HepG2 (cell line): ENCODE data around the gene SBK3. TPM values are rescaled to one million over a fixed set of nuclear protein-coding genes. Genes with fewer than 3 reads are reported as not detected.

Experiments used
- AKNA ChIP-seq: sonication (generic); formaldehyde crosslinking; IDR thresholded peaks from 2 replicates; pipeline ENCODE4 v1.4.0; 2020; ENCODE audit warnings: missing genetic modification reagents, borderline replicate concordance
- ELF4 ChIP-seq: sonication (generic); formaldehyde crosslinking; IDR thresholded peaks from 2 replicates; pipeline ENCODE4 v1.5.0; 2020; ENCODE audit warnings: missing genetic modification reagents, mild to moderate bottlenecking, moderate library complexity, borderline replicate concordance
- MAZ ChIP-seq, 2 experiments: sonication (generic) in 1 of 2; formaldehyde crosslinking in 1 of 2; IDR thresholded peaks; 2 replicates each; pipeline versions ENCODE4 v1.5.0 to v1.6.1; 2012 to 2020; ENCODE audit warnings: low read depth in 2 of 2, mild to moderate bottlenecking in 2 of 2, borderline replicate concordance in 1 of 2, improper control_type of control experiment in 1 of 2, low read length in 1 of 2, missing genetic modification reagents in 1 of 2, moderate library complexity in 1 of 2
- MXI1 ChIP-seq: IDR thresholded peaks from 3 replicates; pipeline ENCODE4 v1.6.1; 2012; ENCODE audit warnings: low read depth, low read length, inconsistent platforms, borderline replicate concordance
- SP5 ChIP-seq: IDR thresholded peaks from 2 replicates; pipeline ENCODE4 v1.6.1; 2016; ENCODE audit warnings: low read depth, borderline replicate concordance
- TOE1 ChIP-seq: sonication (generic); formaldehyde crosslinking; IDR thresholded peaks from 2 replicates; pipeline ENCODE4 v1.4.0; 2020; ENCODE audit warnings: mild to moderate bottlenecking, missing genetic modification reagents
- U2AF2 ChIP-seq: fragments of 200-400 bp; formaldehyde crosslinking; IDR thresholded peaks from 2 replicates; pipeline ENCODE4 v1.6.1; 2017; ENCODE audit warnings: low read depth, mild to moderate bottlenecking, low read length
- ZBTB21 ChIP-seq: sonication (generic); formaldehyde crosslinking; IDR thresholded peaks from 2 replicates; pipeline ENCODE4 v1.4.0; 2020; ENCODE audit warnings: missing genetic modification reagents
- ZBTB8A ChIP-seq: sonication (generic); formaldehyde crosslinking; IDR thresholded peaks from 2 replicates; pipeline ENCODE4 v1.4.0; 2020; ENCODE audit warnings: mild to moderate bottlenecking, low read depth, missing genetic modification reagents, borderline replicate concordance
- ZFP62 ChIP-seq: sonication (generic); formaldehyde crosslinking; IDR thresholded peaks from 2 replicates; pipeline ENCODE4 v1.4.0; 2020; ENCODE audit warnings: missing genetic modification reagents
- ZNF282 ChIP-seq: fragments of 450-650 bp; IDR thresholded peaks from 2 replicates; pipeline ENCODE4 v1.6.1; 2018; ENCODE audit not compliant: partially characterized antibody
- ZNF337 ChIP-seq: sonication (generic); formaldehyde crosslinking; IDR thresholded peaks from 2 replicates; pipeline ENCODE4 v1.5.1; 2020; ENCODE audit warnings: missing genetic modification reagents, low read depth, mild to moderate bottlenecking, borderline replicate concordance
- ZNF350 ChIP-seq: sonication (generic); formaldehyde crosslinking; IDR thresholded peaks from 2 replicates; pipeline ENCODE4 v1.4.0; 2020; ENCODE audit warnings: mild to moderate bottlenecking, low read depth, missing genetic modification reagents, borderline replicate concordance
- ZNF441 ChIP-seq: sonication (generic); formaldehyde crosslinking; IDR thresholded peaks from 2 replicates; pipeline ENCODE4 v1.7.0; 2021; ENCODE audit warnings: missing genetic modification reagents, borderline replicate concordance
- ZNF501 ChIP-seq: sonication (generic); formaldehyde crosslinking; IDR thresholded peaks from 2 replicates; pipeline ENCODE4 v1.5.1; 2020; ENCODE audit warnings: mild to moderate bottlenecking, moderate library complexity, missing genetic modification reagents
- ZNF570 ChIP-seq: sonication (generic); formaldehyde crosslinking; IDR thresholded peaks from 2 replicates; pipeline ENCODE4 v1.4.0; 2020; ENCODE audit warnings: mild to moderate bottlenecking, missing genetic modification reagents, borderline replicate concordance
- ZNF660 ChIP-seq: sonication (generic); formaldehyde crosslinking; IDR thresholded peaks from 2 replicates; pipeline ENCODE4 v1.5.1; 2020; ENCODE audit warnings: mild to moderate bottlenecking, low read depth, missing genetic modification reagents, borderline replicate concordance
- ZNF790 ChIP-seq: sonication (generic); formaldehyde crosslinking; IDR thresholded peaks from 2 replicates; pipeline ENCODE4 v1.8.0; 2022; ENCODE audit warnings: missing genetic modification reagents, mild to moderate bottlenecking, borderline replicate concordance
- polyA plus RNA-seq, 8 experiments: library from polyadenylated mRNA; depleted of rRNA in 3 of 8; stranded (reverse) in 7 of 8; unstranded in 1 of 8; fragments of >200 nt; fragmentation: Illumina TruSeq in 4 of 8; extraction: Trizol in 4 of 8; gene quantifications; 2 replicates each; pipeline versions ENCODE4 v1.2.1 to v1.2.3, GENCODE V29; 2011 to 2016; ENCODE audit warnings: low read depth in 4 of 8, missing spikeins in 1 of 8, mixed read lengths in 1 of 8; ENCODE audit not compliant: insufficient read depth in 1 of 8
- total RNA-seq, 5 experiments: library from RNA; depleted of rRNA; stranded (reverse); fragments of >200 nt; fragmentation: Illumina TruSeq; extraction: Trizol; gene quantifications; 2 replicates each; pipeline ENCODE4 v1.2.3, GENCODE V29; 2016; ENCODE audit warnings: low read depth in 1 of 5
- TF ChIP-seq, protein P1 (sequence below): sonication (generic); formaldehyde crosslinking; conservative IDR thresholded peaks from 2 replicates; pipeline ENCODE4 v1.4.0; 2020; ENCODE audit warnings: missing genetic modification reagents
- TF ChIP-seq, protein P2 (sequence below): sonication (generic); formaldehyde crosslinking; IDR thresholded peaks from 2 replicates; pipeline ENCODE4 v1.4.0; 2020; ENCODE audit warnings: mild to moderate bottlenecking, low read depth, missing genetic modification reagents

SBK3 gene
- total and polyA plus RNA-seq, 2 of the 13 experiments (the other 11 are each of a cell fraction or from before 2014, with no cell fraction given): 0.66 to 0.77 TPM

- no peak for TF ChIP-seq U2AF2
- TF ChIP-seq ELF4 (CRISPR knock-in tag): no peak
- peak; percentile 41; the same call in 1 of the 2 replicates for TF ChIP-seq SP5 (CRISPR knock-in tag)
- TF ChIP-seq TOE1 (CRISPR knock-in tag): no peak
- no peak for TF ChIP-seq ZBTB8A
- no peak for TF ChIP-seq ZNF660 (CRISPR knock-in tag)
- TF ChIP-seq, protein P1, sequence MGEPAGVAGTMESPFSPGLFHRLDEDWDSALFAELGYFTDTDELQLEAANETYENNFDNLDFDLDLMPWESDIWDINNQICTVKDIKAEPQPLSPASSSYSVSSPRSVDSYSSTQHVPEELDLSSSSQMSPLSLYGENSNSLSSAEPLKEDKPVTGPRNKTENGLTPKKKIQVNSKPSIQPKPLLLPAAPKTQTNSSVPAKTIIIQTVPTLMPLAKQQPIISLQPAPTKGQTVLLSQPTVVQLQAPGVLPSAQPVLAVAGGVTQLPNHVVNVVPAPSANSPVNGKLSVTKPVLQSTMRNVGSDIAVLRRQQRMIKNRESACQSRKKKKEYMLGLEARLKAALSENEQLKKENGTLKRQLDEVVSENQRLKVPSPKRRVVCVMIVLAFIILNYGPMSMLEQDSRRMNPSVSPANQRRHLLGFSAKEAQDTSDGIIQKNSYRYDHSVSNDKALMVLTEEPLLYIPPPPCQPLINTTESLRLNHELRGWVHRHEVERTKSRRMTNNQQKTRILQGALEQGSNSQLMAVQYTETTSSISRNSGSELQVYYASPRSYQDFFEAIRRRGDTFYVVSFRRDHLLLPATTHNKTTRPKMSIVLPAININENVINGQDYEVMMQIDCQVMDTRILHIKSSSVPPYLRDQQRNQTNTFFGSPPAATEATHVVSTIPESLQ (CRISPR knock-in tag): no peak
- TF ChIP-seq MAZ (IDR thresholded peaks at IDR 0.05; ENCODE audit: borderline replicate concordance, low read depth, low read length): no peak
- peak; percentile 56; the same call in 1 of the 2 replicates for TF ChIP-seq MAZ (CRISPR knock-in tag; IDR thresholded peaks at IDR 0.05; ENCODE audit: low read depth)
- TF ChIP-seq ZNF790 (CRISPR knock-in tag): no peak
- TF ChIP-seq ZNF337 (CRISPR knock-in tag): no peak
- peak; percentile 21; the same call in 1 of the 3 replicates for TF ChIP-seq MXI1
- no peak for TF ChIP-seq ZNF350 (CRISPR knock-in tag)
- no peak for TF ChIP-seq ZNF570
- no peak for TF ChIP-seq ZNF441 (CRISPR knock-in tag)
- TF ChIP-seq ZNF501 (CRISPR knock-in tag): no peak
- TF ChIP-seq, protein P2, sequence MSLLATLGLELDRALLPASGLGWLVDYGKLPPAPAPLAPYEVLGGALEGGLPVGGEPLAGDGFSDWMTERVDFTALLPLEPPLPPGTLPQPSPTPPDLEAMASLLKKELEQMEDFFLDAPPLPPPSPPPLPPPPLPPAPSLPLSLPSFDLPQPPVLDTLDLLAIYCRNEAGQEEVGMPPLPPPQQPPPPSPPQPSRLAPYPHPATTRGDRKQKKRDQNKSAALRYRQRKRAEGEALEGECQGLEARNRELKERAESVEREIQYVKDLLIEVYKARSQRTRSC (CRISPR knock-in tag): no peak
- no peak for TF ChIP-seq ZBTB21 (CRISPR knock-in tag)
- no peak for TF ChIP-seq ZFP62 (CRISPR knock-in tag)
- no peak for TF ChIP-seq ZNF282
- TF ChIP-seq AKNA (CRISPR knock-in tag): no peak
Measured at GRCh38 chr19:55585658-55586339, 40.5 kb upstream of the SBK3 start (continued).
